HEK293 (cell line): ENCODE data around the gene NPHP1.

Source experiments
- MZF1 ChIP-seq: fragments of 450-650 bp; formaldehyde crosslinking; IDR thresholded peaks from 2 replicates; pipeline ENCODE4 v1.5.1; 2017; ENCODE audit warnings: missing biosample characterization, missing genetic modification characterization, borderline replicate concordance
- TF ChIP-seq, protein P1 (sequence below): fragments of 450-650 bp; formaldehyde crosslinking; IDR thresholded peaks from 2 replicates; pipeline ENCODE4 v1.5.1; 2016; ENCODE audit warnings: missing biosample characterization, missing genetic modification characterization

- TF ChIP-seq, protein P1, sequence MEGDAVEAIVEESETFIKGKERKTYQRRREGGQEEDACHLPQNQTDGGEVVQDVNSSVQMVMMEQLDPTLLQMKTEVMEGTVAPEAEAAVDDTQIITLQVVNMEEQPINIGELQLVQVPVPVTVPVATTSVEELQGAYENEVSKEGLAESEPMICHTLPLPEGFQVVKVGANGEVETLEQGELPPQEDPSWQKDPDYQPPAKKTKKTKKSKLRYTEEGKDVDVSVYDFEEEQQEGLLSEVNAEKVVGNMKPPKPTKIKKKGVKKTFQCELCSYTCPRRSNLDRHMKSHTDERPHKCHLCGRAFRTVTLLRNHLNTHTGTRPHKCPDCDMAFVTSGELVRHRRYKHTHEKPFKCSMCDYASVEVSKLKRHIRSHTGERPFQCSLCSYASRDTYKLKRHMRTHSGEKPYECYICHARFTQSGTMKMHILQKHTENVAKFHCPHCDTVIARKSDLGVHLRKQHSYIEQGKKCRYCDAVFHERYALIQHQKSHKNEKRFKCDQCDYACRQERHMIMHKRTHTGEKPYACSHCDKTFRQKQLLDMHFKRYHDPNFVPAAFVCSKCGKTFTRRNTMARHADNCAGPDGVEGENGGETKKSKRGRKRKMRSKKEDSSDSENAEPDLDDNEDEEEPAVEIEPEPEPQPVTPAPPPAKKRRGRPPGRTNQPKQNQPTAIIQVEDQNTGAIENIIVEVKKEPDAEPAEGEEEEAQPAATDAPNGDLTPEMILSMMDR (tag by site-specific recombination), result no peak
- TF ChIP-seq MZF1 (tag by site-specific recombination), result no peak
Measured at GRCh38 chr2:110095994-110096633, 108.7 kb downstream of the NPHP1 start.
